B cell (primary cell): ENCODE measurements around the gene P2RX7. TPM values are rescaled to one million over a fixed set of nuclear protein-coding genes. Genes with fewer than 3 reads are reported as not detected.

Source experiments
- ATAC-seq: fragments of 200-7000 bp; cut with Tn5 transposase; one replicate; pipeline ENCODE4 v1.10.0; 2021; ENCODE audit warnings: low read depth, mild to moderate bottlenecking, moderate number of reproducible peaks, moderate library complexity
- CTCF ChIA-PET: fragments of 350-600 bp; sonication (Branson Sonifier 250); formaldehyde crosslinking; loops from one replicate; lab custom pipeline; 2021; ENCODE audit warnings: antibody characterized with exemption, inconsistent platforms; lab: Charles Lee
- POLR2A ChIA-PET: fragments of 350-600 bp; sonication (Branson Sonifier 250); formaldehyde crosslinking; loops from one replicate; lab custom pipeline; 2021; ENCODE audit warnings: antibody characterized with exemption; lab: Charles Lee
- DNase-seq: peaks from one replicate; pipeline ENCODE4 v3.0.0; 2013
- H2AFZ ChIP-seq: 2 replicates; pipeline ENCODE4 v1.6.1; 2012; ENCODE audit warnings: mild to moderate bottlenecking, low read depth, low read length; ENCODE audit not compliant: insufficient read depth, poor library complexity, severe bottlenecking
- H3K27ac ChIP-seq, 2 donors: 1 replicate in 1 of 2; 2 replicates in 1 of 2; pipeline ENCODE4 v1.5.1; 2012 to 2013; ENCODE audit warnings: low read length in 2 of 2, mild to moderate bottlenecking in 2 of 2, moderate library complexity in 1 of 2
- H3K27me3 ChIP-seq, 4 experiments: fragments of 200-600 bp in 1 of 4; sonication (generic) in 1 of 4; replicated peaks in 1 of 4; 1 replicate in 2 of 4; 2 replicates in 2 of 4; pipeline versions ENCODE4 v1.6.1 to v1.7.0; 2013 to 2016; ENCODE audit warnings: low read length in 3 of 4, mild to moderate bottlenecking in 2 of 4, mixed read lengths in 1 of 4, moderate library complexity in 1 of 4; ENCODE audit not compliant: insufficient read depth in 4 of 4, control insufficient read depth in 3 of 4; ENCODE audit errors: control extremely low read depth in 1 of 4
- H3K36me3 ChIP-seq, 2 experiments: replicated peaks in 1 of 2; 1 replicate in 1 of 2; 2 replicates in 1 of 2; pipeline versions ENCODE4 v1.6.1 to v1.7.1; 2013; ENCODE audit warnings: low read length in 1 of 2; ENCODE audit not compliant: insufficient read depth in 2 of 2, control insufficient read depth in 1 of 2; ENCODE audit errors: control extremely low read depth in 1 of 2, extremely low read depth in 1 of 2
- H3K4me1 ChIP-seq, 2 donors: fragments of 200-600 bp in 1 of 2; sonication (generic) in 1 of 2; 1 replicate in 1 of 2; 2 replicates in 1 of 2; pipeline versions ENCODE4 v1.5.1 to v1.6.1; 2013 to 2017; ENCODE audit warnings: low read length in 2 of 2; ENCODE audit not compliant: control insufficient read depth in 2 of 2, insufficient read depth in 2 of 2
- H3K4me2 ChIP-seq: replicated peaks from 2 replicates; pipeline ENCODE3; 2012; ENCODE audit warnings: mild to moderate bottlenecking, low read depth, low read length; ENCODE audit not compliant: poor library complexity, severe bottlenecking
- H3K4me3 ChIP-seq, 5 experiments: fragments of 200-600 bp in 1 of 5; sonication (generic) in 1 of 5; 1 replicate in 3 of 5; 2 replicates in 2 of 5; pipeline versions ENCODE4 v1.5.1 to v1.7.0; 2011 to 2016; ENCODE audit warnings: low read length in 4 of 5, mild to moderate bottlenecking in 4 of 5, low read depth in 2 of 5, control low read depth in 1 of 5, moderate library complexity in 1 of 5; ENCODE audit not compliant: insufficient read depth in 1 of 5; ENCODE audit errors: control extremely low read depth in 1 of 5, extremely low read depth in 1 of 5
- H3K79me2 ChIP-seq: fragments of 200-600 bp; sonication (generic); one replicate; pipeline ENCODE4 v1.6.0; 2016; ENCODE audit warnings: low read length; ENCODE audit not compliant: control insufficient read depth, insufficient read depth
- H3K9ac ChIP-seq: fragments of 200-600 bp; sonication (generic); 2 replicates; pipeline ENCODE4 v1.6.1; 2017; ENCODE audit warnings: mild to moderate bottlenecking, low read length, moderate library complexity
- H3K9me3 ChIP-seq, 3 donors: one replicate each; pipeline versions ENCODE4 v1.6.1 to v1.7.1; 2013; ENCODE audit warnings: low read length in 2 of 3; ENCODE audit not compliant: control insufficient read depth in 2 of 3, insufficient read depth in 1 of 3; ENCODE audit errors: control extremely low read depth in 1 of 3
- H4K20me1 ChIP-seq: 2 replicates; pipeline ENCODE4 v1.6.0; 2012; ENCODE audit warnings: mild to moderate bottlenecking, low read length; ENCODE audit not compliant: insufficient read depth, control insufficient read depth, poor library complexity, severe bottlenecking
- H3K27ac Mint-ChIP-seq: one replicate; pipeline ENCODE4 v1.8.0; 2021; ENCODE audit warnings: mixed read lengths
- H3K27me3 Mint-ChIP-seq: one replicate; pipeline ENCODE4 v1.8.0; 2021; ENCODE audit warnings: mixed read lengths
- H3K4me1 Mint-ChIP-seq: one replicate; pipeline ENCODE4 v1.8.0; 2021; ENCODE audit warnings: mixed read lengths
- H3K4me3 Mint-ChIP-seq: one replicate; pipeline ENCODE4 v1.8.0; 2021; ENCODE audit warnings: mixed read lengths
- H3K9me3 Mint-ChIP-seq: one replicate; pipeline ENCODE4 v1.8.0; 2022; ENCODE audit warnings: mixed read lengths; ENCODE audit not compliant: insufficient read depth
- CTCF ChIP-seq: fragments of 200-600 bp; IDR thresholded peaks from one replicate; pipeline ENCODE4 v1.8.0; 2022; ENCODE audit warnings: antibody characterized with exemption, mild to moderate bottlenecking
- EZH2 ChIP-seq: IDR thresholded peaks from 2 replicates; pipeline ENCODE4 v1.6.1; 2012; ENCODE audit warnings: borderline replicate concordance, low read depth, mild to moderate bottlenecking, moderate library complexity, low read length; ENCODE audit not compliant: insufficient read depth, poor library complexity, severe bottlenecking
- WGBS: methylation state at CpG from one replicate; pipeline ENCODE4 v1.1.5; 2013; ENCODE audit warnings: missing lambda C conversion rate; ENCODE audit not compliant: insufficient coverage; 5-methylcytosine and 5-hydroxymethylcytosine counted together
- intact Hi-C: fragments of 100-400 bp; cut with micrococcal nuclease; formaldehyde crosslinking; loops from one replicate; pipeline ENCODE4 v1.10.0; 2022
- polyA plus RNA-seq: library from polyadenylated mRNA; depleted of rRNA; stranded (reverse); fragments of >200 nt; gene quantifications from 2 replicates; pipeline ENCODE4 v1.2.3, GENCODE V29; 2012
- total RNA-seq, 2 donors: library from RNA; stranded (reverse); fragments of 120-200 nt in 1 of 2; gene quantifications; 1 replicate in 1 of 2; 2 replicates in 1 of 2; pipeline versions ENCODE4 v1.2.3 to v1.2.4, GENCODE V29; 2013 to 2022

The P2RX7 gene
- total and polyA plus RNA-seq, 2 donors (not counting 1 experiment from before 2014, with no cell fraction given): 5.3 to 6.3 TPM

- CTCF ChIA-PET: interaction anchor here (0.7 to 1.4 kb wide), 3 partner anchors 72 to 519 kb away, joined by 3 to 4 read pairs (median 4); no protein-coding TSS in a partner anchor
- Mint-ChIP-seq H3K4me3 (no peak overlapping the region), H3K27me3 (peaks cover 8% of the 10 kb centered on the region), H3K4me1 (no peaks in the 10 kb centered on the region), H3K9me3 (peaks cover 2% of the 10 kb centered on the region), H3K27ac (no peak overlapping the region)
- Histone ChIP-seq H3K9me3 (peaks cover 0 to 11% (median 5%) of the 10 kb centered on the region in 3 donors), H3K4me2 (no peak overlapping the region), H3K36me3 (no peaks in the 10 kb centered on the region), H4K20me1 (no peaks in the 10 kb centered on the region), H3K27me3 (no peaks in the 10 kb centered on the region), H2AFZ (no peak overlapping the region), H3K4me1 (no peaks in the 10 kb centered on the region), H3K9ac (no peak overlapping the region), H3K4me3 (no peak overlapping the region), H3K27ac (no peak overlapping the region), H3K79me2 (no peaks in the 10 kb centered on the region)
- POLR2A ChIA-PET: interaction anchor here (0.6 kb wide), 1 partner anchor 560 kb away, joined by 4 read pairs; no protein-coding TSS in a partner anchor
- WGBS: 11% methylated on average over 1 of the region's 1 CpG
- intact Hi-C loops: no loop called here
- TF ChIP-seq EZH2 (no peak), CTCF (no peak)
- no peak for ATAC-seq
- no peak for DNase-seq
Measured at GRCh38 chr12:121102307-121102706, 30.4 kb upstream of the P2RX7 start.

GRCh38 chr12:121107681-121108080 is 25.0 kb upstream of the P2RX7 start:
- Histone ChIP-seq H3K27ac (no peak overlapping the region), H3K27me3 (no peaks in the 10 kb centered on the region), H3K79me2 (no peaks in the 10 kb centered on the region), H3K4me2 (no peak overlapping the region), H3K4me3 (no peak overlapping the region), H3K36me3 (no peaks in the 10 kb centered on the region), H3K4me1 (peaks cover 0 to 6% of the 10 kb centered on the region in 2 donors), H3K9me3 (peaks cover 0 to 7% (median 0%) of the 10 kb centered on the region in 3 donors), H3K9ac (no peak overlapping the region), H4K20me1 (no peaks in the 10 kb centered on the region), H2AFZ (no peak overlapping the region)
- intact Hi-C loops: no loop called here
- Mint-ChIP-seq H3K27me3 (peaks cover 3% of the 10 kb centered on the region), H3K27ac (no peak overlapping the region), H3K9me3 (no peaks in the 10 kb centered on the region), H3K4me1 (peaks cover 4% of the 10 kb centered on the region), H3K4me3 (no peak overlapping the region)
- TF ChIP-seq EZH2 (no peak), CTCF (no peak)
- ATAC-seq: no peak
- POLR2A ChIA-PET: no interaction called here
- no peak for DNase-seq
- WGBS: 100% methylated on average over 1 of the region's 3 CpGs
- CTCF ChIA-PET: no interaction called here
